HS-5 (cell line): Measurements from ENCODE around the gene EPHB3.

Experiments
- DNase-seq: peaks from one replicate; pipeline ENCODE4 v3.0.0-alpha.2; 2012; ENCODE audit warnings: low read depth

EPHB3 gene

DNA sequence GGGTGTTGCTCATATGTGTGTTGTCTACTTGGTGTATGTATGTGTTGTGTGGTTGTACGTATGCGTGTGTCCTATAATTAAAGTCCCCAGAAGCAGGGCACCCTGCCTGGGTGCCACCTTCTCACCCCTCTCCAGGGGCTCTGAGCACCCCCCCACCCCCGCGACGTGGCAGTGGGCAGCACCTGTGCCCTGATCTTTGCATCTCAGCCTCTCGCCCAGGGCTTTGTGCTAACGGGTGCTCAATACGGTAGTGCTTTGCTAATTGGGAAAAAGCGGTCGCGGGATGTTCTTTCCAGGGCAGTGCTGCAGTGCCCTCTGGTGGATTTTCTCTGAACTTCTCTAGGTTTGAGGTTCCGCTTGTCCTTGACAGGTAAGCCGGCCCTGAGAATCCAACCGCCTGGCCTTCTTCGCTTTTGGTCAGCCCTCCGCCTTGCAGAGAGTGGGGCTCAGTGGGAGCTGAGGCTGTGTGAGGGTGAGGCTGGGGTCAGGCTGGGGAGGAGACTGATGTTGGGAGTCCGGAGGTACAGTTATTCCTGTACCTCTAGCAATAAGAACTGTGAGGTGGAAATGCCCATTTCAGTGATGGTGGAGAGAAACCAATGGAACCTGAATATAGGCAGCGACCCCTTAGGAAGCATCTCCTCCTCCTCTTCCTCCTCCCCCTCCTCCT is 17.6 kb upstream of the EPHB3 start:
- peak; percentile 65 for DNase-seq

GRCh38 chr3:184544513-184544861 is 17.1 kb upstream of the EPHB3 start:
- DNase-seq, result no peak

GRCh38 chr3:184545769-184546168 is 15.8 kb upstream of the EPHB3 start:
- no peak for DNase-seq

DNA sequence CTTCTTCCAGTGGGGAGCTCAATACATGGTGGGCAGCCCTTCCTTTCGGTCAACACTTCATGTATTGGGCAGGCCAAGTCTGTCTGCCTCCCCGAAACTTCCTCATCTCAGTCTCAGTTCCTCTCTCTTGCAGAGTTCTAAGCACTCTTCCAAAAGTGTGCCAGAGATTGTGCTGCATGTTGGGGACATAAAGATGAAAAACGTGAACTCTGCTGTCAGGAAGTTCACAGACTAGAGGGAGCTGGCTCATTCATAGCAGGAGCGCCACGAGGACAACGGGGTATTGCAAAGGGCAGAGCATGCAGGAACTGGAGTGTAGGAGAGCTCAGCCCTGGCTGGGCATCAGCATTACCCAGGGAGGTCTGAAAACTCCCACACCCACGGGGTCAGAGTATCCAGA is 15.3 kb upstream of the EPHB3 start:
- DNase-seq, result no peak

- no peak for DNase-seq
Measured at GRCh38 chr3:184549796-184550577, 11.6 kb upstream of the EPHB3 start.

GRCh38 chr3:184551103-184551502 is 10.5 kb upstream of the EPHB3 start:
- no peak for DNase-seq

DNA sequence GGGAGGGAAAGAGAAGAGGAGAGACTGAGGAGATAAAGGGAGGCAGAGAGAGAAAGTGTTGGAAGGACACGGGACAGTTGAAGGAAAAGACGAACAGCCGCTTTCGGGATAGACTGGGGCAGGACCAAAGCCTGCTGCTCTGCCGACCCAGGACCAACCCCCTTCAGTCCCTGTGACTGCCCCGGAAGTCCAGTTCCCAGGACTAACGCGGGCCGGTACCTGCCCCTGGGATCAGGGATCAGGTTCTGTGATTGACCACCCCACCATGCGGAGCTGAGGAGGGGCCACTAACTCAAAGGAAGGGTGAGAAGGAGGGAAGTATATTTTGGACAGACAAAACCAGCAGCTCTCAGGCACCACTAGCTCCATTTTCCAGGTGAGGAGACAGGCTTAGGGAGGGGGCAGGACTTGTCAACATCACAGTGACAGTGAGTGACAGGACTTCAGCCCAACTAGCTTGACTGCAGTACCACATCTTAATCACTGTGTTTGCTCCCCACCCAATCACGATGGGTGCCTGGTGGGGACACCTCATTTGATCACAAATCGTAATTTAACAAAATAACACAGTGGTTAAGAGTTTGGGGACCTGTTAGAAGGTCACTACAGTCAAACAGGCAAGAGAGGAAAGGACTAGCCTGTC is 9.8 kb upstream of the EPHB3 start:
- DNase-seq, result no peak

DNA sequence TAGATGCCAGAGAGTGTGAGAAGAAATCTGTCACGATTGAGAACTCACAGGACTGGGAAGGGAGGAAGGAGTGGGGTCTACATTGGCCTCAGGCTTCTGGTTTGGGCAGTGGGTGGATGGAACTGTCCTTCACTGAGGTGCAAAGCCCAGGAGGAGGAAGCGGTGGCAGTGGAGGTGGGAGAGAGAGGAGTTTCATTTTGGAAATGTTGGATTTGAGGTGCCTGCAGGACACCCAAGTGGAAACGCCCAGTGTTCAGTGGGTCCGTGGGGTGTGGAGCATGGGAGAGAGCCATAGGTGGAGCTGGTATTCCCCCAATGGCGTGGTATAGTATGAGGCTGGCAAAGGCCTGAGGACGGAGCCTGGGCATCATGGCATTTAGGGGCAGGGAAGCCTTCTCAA is 9.3 kb upstream of the EPHB3 start:
- DNase-seq, result no peak

GRCh38 chr3:184552863-184553262 is 8.7 kb upstream of the EPHB3 start:
- DNase-seq, result no peak

GRCh38 chr3:184553385-184553784 is 8.2 kb upstream of the EPHB3 start:
- DNase-seq, result no peak

- no peak for DNase-seq
Measured at GRCh38 chr3:184554461-184554860, 7.1 kb upstream of the EPHB3 start.

GRCh38 chr3:184556582-184557347 is 4.8 kb upstream of the EPHB3 start:
- DNase-seq, result no peak

GRCh38 chr3:184557348-184557950 is 4.1 kb upstream of the EPHB3 start:
- no peak for DNase-seq

- DNase-seq, result no peak
Measured at GRCh38 chr3:184558726-184559125, 2.9 kb upstream of the EPHB3 start.

- no peak for DNase-seq
Measured at GRCh38 chr3:184559336-184559735, 2.2 kb upstream of the EPHB3 start.

- DNase-seq, result no peak
Measured at GRCh38 chr3:184560531-184560930, 1.1 kb upstream of the EPHB3 start.

DNA sequence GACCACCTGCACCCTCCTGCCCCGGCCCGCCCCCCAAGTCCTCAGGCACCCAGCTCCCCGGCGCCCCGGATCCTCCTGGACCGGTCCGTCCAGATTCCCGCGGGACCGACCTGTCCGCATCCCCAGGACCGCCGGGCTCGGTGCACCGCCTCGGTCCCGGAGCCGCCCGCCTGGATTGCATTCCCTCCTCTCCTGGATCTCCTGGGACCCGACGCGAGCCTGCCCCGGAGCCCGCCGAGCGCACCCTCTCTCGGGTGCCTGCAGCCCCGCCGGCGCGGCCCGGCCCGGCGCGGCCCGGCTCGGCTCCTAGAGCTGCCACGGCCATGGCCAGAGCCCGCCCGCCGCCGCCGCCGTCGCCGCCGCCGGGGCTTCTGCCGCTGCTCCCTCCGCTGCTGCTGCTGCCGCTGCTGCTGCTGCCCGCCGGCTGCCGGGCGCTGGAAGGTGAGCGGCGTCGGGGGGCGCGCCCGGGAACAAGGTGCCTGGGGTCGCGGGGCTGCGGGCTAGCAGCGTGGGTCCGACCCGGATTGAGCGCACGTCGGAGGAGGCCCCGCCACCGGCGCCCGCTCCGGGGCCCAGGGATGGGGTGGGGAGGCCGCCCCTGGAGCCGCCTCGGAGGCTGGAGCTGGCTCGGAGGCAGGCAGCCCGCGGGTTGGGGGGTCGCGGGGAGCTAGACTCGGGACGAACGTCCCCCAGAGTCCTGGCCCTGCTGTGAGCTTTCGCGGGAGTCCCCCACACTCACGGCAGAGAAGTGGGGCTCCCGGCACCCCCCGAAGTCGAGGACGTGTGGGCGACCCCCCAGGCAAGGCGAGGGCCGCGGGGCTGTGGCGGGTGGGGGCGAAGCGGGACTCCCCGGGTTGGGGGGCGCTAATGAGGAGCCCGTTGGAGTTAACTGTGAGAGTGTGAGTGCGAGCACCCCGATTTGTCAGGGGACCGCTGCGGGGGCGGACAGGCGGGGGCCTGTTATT is 610 bp downstream of the EPHB3 start:
- no peak for DNase-seq

GRCh38 chr3:184562878-184563560 is 1.4 kb downstream of the EPHB3 start:
- no peak for DNase-seq

DNA sequence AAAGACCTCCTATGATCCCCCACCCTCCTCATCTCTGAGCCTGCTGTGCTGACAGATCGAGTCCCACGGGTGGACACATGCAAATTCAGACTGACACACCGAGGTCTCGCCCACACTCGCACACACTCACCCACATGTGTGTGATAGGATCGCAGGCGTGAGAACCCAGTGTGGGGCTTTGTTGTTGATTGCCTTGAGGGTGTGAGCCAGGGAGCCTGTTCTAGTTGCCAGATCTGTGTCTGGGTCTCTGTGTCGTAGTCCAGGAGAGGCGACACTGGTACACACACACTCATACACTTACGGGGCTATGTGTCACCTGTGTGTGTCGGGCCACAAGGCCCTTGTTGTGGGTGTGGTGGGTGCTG is 2.0 kb downstream of the EPHB3 start:
- DNase-seq, result no peak

DNA sequence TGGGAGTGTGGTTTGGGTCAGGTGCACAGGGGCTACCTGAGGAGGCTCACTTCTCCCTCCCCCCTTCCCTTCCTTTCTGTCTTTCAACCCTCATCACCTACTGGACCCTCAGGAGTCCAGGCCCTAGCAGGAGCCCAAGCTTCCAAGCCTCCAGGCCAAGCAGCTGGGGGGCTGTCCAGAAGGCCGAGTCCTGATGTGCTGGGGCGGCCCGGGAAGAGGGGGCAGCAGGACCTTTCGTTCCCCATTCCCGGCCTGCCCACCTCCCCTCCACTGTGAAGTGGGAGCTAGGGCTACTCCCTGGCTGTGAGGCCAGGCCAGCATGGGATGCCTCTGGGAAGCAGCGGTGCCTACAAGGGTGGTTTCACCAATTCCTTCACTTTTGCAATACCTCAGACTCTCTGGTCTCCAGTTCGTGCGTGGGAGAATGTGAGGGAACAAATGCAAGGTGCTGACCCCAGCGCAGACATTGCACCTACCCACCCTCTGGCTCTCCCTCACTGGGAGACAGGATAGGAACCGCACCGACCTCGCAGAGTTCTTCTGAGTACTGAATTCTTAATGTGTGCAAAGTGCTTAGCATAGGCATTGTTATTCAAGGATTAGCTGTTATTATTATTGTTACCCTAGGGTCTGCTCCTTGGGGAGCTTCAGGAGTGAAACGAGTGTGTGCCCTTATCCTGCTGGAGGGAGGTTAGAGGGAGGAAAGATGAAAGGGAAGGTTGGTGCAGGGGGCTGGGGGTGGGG is 2.5 kb downstream of the EPHB3 start:
- no peak for DNase-seq
